ENCODE measurements around the gene ARHGEF37.

ARHGEF37 gene

GRCh38 chr5:149575131-149575530 is 6.2 kb upstream of the ARHGEF37 start:
- Histone ChIP-seq H3K9me3 (ENCODE audit: insufficient read depth, low read length) (no peaks in the 10 kb centered on the region), H3K79me2 (ENCODE audit: low read length) (no peaks in the 10 kb centered on the region), H4K20me1 (ENCODE audit: insufficient read depth, low read length) (no peaks in the 10 kb centered on the region), H3K4me2 (ENCODE audit: low read length) (no peak overlapping the region), H3K9ac (ENCODE audit: low read length) (no peak overlapping the region), H3K36me3 (replicated peaks; ENCODE audit: low read depth, low read length) (no peaks in the 10 kb centered on the region), H3K4me1 (ENCODE audit: low read length) (peaks cover 2% of the 10 kb centered on the region; the same call in 1 of the 2 replicates), H2AFZ (ENCODE audit: low read depth, low read length) (no peak overlapping the region), H3K4me3 (ENCODE audit: low read length) (no peak overlapping the region), H3K27ac (ENCODE audit: low read length) (no peak overlapping the region), H3K27me3 (ENCODE audit: low read depth, low read length) (no peaks in the 10 kb centered on the region)
- no peak for TF ChIP-seq CTCF (IDR thresholded peaks at IDR 0.05; ENCODE audit: low read depth, low read length)
- no peak for TF ChIP-seq EZH2phosphoT487 (IDR thresholded peaks at IDR 0.05; ENCODE audit: low read depth)

GRCh38 chr5:149576021-149576420 is 5.3 kb upstream of the ARHGEF37 start:
- Histone ChIP-seq H2AFZ (ENCODE audit: low read depth, low read length) (no peak overlapping the region), H3K36me3 (replicated peaks; ENCODE audit: low read depth, low read length) (no peaks in the 10 kb centered on the region), H3K79me2 (ENCODE audit: low read length) (no peaks in the 10 kb centered on the region), H3K9ac (ENCODE audit: low read length) (no peak overlapping the region), H3K9me3 (ENCODE audit: insufficient read depth, low read length) (no peaks in the 10 kb centered on the region), H3K4me1 (ENCODE audit: low read length) (peaks cover 5% of the 10 kb centered on the region; the same call in 1 of the 2 replicates), H4K20me1 (ENCODE audit: insufficient read depth, low read length) (no peaks in the 10 kb centered on the region), H3K4me2 (ENCODE audit: low read length) (no peak overlapping the region), H3K4me3 (ENCODE audit: low read length) (no peak overlapping the region), H3K27me3 (ENCODE audit: low read depth, low read length) (no peaks in the 10 kb centered on the region; the same call in 1 of the 2 replicates), H3K27ac (ENCODE audit: low read length) (no peak overlapping the region)
- TF ChIP-seq EZH2phosphoT487 (IDR thresholded peaks at IDR 0.05; ENCODE audit: low read depth) (no peak), CTCF (IDR thresholded peaks at IDR 0.05; ENCODE audit: low read depth, low read length) (no peak)

GRCh38 chr5:149578896-149579295 is 2.4 kb upstream of the ARHGEF37 start:
- H4K20me1 ChIP-seq (ENCODE audit: insufficient read depth, low read length): no peaks in the 10 kb centered on the region
- no peak overlapping the region for H3K4me3 ChIP-seq (ENCODE audit: low read length)
- no peak overlapping the region for H3K4me2 ChIP-seq (ENCODE audit: low read length)
- H3K36me3 ChIP-seq (replicated peaks; ENCODE audit: low read depth, low read length): no peaks in the 10 kb centered on the region
- no peak overlapping the region for H3K27ac ChIP-seq (ENCODE audit: low read length)
- no peaks in the 10 kb centered on the region for H3K79me2 ChIP-seq (ENCODE audit: low read length)
- peaks cover 7% of the 10 kb centered on the region; the same call in 1 of the 2 replicates for H3K4me1 ChIP-seq (ENCODE audit: low read length)
- H2AFZ ChIP-seq (ENCODE audit: low read depth, low read length): no peak overlapping the region
- no peaks in the 10 kb centered on the region; the same call in 1 of the 2 replicates for H3K27me3 ChIP-seq (ENCODE audit: low read depth, low read length)
- H3K9me3 ChIP-seq (ENCODE audit: insufficient read depth, low read length): no peaks in the 10 kb centered on the region
- H3K9ac ChIP-seq (ENCODE audit: low read length): no peak overlapping the region
- no peak for TF ChIP-seq CTCF (IDR thresholded peaks at IDR 0.05; ENCODE audit: low read depth, low read length)
- TF ChIP-seq EZH2phosphoT487 (IDR thresholded peaks at IDR 0.05; ENCODE audit: low read depth): no peak

GRCh38 chr5:149580808-149581191 is 498 bp upstream of the ARHGEF37 start:
- H4K20me1 ChIP-seq (ENCODE audit: insufficient read depth, low read length): no peaks in the 10 kb centered on the region
- H2AFZ ChIP-seq (ENCODE audit: low read depth, low read length): peak overlapping the region; percentile 18
- no peaks in the 10 kb centered on the region for H3K79me2 ChIP-seq (ENCODE audit: low read length)
- H3K36me3 ChIP-seq (replicated peaks; ENCODE audit: low read depth, low read length): no peaks in the 10 kb centered on the region
- H3K9me3 ChIP-seq (ENCODE audit: insufficient read depth, low read length): no peaks in the 10 kb centered on the region
- no peak for TF ChIP-seq CTCF (IDR thresholded peaks at IDR 0.05; ENCODE audit: low read depth, low read length)
- TF ChIP-seq EZH2phosphoT487 (IDR thresholded peaks at IDR 0.05; ENCODE audit: low read depth): no peak
- no peaks in the 10 kb centered on the region; the same call in 1 of the 2 replicates for H3K27me3 ChIP-seq (ENCODE audit: low read depth, low read length)
- H3K4me2 ChIP-seq (ENCODE audit: low read length): peak overlapping the region; percentile 88
- peak overlapping the region; percentile 72 for H3K4me3 ChIP-seq (ENCODE audit: low read length)
- no peak overlapping the region for H3K27ac ChIP-seq (ENCODE audit: low read length)
- H3K4me1 ChIP-seq (ENCODE audit: low read length): peaks cover 7% of the 10 kb centered on the region; the same call in 1 of the 2 replicates
- peak overlapping the region; percentile 37; the same call in 1 of the 2 replicates for H3K9ac ChIP-seq (ENCODE audit: low read length)
